Activated CD4-positive, CD25-positive, alpha-beta regulatory T cell treated with anti-CD3 and anti-CD28 coated beads, Interleukin-2, amount 50 U/mL, for 72 hours (primary cell): Measurements from ENCODE around the gene TEPSIN.

Source experiments
- DNase-seq: peaks from one replicate; pipeline ENCODE4 v3.0.0; 2021

The TEPSIN gene, protein sequence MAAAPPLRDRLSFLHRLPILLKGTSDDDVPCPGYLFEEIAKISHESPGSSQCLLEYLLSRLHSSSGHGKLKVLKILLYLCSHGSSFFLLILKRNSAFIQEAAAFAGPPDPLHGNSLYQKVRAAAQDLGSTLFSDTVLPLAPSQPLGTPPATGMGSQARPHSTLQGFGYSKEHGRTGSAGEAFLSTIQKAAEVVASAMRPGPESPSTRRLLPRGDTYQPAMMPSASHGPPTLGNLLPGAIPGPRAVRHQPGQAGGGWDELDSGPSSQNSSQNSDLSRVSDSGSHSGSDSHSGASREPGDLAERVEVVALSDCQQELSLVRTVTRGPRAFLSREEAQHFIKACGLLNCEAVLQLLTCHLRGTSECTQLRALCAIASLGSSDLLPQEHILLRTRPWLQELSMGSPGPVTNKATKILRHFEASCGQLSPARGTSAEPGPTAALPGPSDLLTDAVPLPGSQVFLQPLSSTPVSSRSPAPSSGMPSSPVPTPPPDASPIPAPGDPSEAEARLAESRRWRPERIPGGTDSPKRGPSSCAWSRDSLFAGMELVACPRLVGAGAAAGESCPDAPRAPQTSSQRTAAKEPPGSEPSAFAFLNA

DNA sequence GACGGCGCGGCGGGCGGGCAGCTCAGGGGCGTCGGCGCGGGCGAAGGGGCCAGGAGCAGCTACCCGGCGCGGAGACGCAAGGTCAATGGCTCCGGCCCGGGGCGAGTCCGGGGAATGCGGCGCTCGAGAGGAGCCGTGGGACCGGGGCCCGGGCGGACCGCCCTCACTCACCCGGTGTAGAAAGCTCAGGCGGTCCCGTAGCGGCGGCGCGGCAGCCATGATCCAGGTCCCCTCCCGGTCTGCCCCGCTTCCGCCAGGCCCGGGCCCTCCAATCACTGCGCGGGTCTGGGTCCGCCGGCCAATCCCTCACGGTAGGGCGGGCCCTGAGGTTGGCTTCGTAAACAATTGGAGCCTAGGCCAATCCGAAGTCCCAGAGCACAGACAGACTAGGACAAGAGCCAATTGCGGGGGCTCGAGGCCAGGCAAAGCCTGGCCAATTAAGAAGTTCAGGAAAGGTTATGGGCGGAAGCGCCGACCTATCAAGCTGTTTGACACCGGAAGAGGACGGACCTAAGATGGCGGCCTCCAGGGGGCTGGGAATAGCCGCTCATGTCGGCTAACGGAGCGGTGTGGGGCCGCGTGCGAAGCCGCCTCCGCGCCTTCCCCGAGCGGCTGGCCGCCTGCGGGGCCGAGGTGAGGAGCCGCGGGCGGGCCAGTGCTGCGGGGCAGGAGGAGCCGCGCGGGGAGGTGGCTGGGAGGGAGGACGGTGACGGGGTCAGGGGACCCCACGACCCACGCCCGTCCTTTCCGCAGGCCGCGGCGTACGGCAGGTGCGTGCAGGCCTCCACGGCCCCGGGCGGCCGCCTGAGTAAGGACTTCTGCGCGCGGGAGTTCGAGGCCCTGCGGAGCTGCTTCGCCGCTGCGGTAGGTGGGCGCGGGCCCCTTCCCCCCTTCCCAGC is at the start of gene TEPSIN, which contains the start of gene NDUFAF8:
TEPSIN (minus strand) TSS at position 241 of the 899 bp plus-strand sequence; CDS start at position 219, 22 bp downstream.
NDUFAF8 (plus strand) TSS at position 504 of the 899 bp plus-strand sequence; CDS start at position 550, 46 bp downstream.
- peak; percentile 95 for DNase-seq

DNA sequence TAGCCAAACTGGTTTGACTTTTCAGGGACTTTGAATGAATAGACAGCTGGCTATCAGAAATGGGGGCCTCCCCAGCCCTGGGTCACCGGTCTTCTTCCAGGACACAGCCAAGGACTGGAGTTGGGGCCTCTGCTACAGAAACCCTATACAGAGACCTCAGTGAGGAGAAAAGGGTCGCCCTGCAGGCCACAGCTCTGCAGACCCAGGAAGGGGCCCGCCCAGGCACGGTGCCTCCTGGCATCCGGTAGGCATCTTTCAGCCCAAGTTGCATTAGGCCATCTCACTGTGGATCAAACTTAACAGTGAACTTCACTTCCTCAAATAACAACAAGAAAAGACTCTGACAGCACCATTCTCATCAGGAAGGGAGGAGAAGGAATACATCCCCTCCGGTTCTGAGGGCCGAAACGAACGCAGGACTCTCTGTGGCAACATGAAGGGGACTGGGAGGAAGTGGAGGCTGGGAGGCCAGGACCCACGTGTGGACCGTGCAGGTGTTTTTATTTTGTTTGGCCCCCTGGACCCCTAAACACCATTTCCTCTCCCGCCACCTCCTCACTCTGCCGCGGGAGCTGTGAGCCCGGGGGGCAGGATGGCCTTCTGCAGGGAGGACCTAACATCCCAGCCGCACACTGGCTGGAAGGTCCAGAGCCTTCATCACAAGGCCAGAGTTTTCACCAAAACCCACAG is 49.0 kb upstream of the TEPSIN start:
- DNase-seq, result no peak

DNA sequence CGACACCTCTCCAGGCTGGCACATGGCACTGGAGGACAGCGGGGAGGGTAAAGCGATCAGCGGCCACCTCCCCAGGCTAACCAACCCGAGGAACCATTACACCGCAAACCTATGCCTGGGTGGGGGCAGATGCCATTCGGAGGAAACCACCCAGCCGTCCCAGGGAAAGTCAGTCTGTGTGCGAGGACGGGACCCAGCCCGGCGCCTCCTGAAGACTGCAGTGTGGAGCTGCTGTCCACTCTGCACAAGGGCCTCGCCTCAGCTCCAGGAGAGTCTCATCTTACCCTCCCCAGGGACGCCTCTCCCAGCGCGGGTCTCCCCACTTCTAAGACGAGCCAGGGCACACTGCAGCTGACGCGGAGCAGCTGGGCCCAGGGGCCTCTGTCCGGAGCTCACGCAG is 48.3 kb upstream of the TEPSIN start:
- DNase-seq, result no peak

DNA sequence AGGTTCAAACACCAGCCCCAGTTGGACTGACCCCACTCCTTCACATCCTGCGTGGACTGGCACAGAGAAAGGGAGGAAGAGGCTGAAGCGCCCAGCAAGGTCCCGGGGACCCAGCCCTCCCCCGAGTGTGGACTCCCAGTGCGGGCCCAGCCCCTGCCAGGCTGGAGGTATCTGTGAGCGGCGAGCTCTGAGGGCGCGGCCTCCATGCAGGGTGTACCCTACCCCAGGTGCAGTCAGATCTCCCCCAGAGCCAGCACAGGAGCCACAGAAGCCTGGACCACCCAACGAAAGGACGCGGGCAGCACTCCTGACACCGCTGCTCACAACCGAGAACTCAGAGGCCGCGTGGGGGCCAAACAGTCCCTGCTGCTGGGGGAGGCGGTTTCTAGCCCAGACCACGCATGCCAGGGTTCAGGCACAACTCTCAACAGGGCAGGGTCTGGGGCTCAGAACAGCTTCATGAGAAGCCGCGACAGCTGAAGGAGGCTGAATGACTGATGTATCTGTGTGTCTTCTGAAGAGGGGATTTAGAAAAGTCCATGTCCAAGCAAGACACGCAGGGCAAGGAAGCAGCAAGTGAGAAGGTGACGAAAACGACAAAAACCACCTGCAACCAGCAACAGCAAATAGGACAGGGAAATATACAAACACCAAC is 47.8 kb upstream of the TEPSIN start:
- no peak for DNase-seq

DNA sequence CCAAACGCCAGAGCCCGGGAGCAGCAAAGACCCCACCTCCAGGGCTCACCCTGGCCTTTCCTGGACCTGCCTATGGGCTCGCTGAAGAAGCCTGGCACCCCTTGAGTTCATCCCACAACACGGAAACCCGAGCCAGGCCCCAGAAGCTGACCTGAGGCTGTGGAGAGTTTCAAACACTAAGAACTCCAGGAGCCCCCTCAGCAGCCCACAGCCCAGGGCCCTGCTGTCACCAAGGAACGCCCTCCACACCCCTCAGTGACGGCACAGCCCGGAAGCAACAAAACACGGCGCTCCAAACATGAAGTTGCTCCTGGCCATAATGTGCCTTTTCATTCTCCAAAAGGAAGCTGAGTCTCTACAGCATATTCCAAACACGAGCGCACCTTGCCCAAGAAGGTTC is 47.0 kb upstream of the TEPSIN start:
- DNase-seq, result no peak

DNA sequence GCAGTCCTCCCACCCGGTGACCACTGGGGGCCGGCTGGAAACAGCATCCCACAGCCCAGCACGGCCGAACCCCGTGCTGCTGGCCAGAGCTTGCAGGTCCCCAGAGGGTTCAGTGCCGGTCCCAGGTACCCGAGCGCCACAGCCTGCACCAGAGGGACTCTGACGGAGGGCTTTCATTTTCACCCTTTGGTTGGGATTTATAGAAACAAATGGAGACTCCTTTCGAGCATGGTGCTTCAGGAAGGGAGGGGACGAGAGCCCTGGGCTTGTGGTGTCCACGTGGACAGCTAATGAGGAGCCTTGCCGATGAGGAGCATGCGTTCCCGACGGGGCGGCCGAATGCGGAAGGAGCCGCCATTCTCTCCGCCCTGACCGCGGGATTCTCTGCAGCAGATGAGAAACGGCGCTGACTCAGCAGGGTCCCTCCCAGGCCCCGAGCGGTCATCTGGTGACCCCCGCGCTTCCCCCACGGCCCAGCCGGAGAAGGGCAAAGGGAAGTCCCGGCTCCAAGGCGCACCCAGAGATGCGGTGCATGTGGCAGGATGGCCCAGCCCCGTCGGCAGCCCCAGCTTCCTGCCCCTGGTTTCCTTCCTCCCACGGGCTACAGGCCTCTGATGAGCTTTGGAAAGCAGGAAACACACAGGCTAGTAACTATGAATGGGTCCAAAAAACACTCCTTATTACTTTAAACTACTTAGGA is 46.5 kb upstream of the TEPSIN start:
- peak; percentile 70 for DNase-seq

DNA sequence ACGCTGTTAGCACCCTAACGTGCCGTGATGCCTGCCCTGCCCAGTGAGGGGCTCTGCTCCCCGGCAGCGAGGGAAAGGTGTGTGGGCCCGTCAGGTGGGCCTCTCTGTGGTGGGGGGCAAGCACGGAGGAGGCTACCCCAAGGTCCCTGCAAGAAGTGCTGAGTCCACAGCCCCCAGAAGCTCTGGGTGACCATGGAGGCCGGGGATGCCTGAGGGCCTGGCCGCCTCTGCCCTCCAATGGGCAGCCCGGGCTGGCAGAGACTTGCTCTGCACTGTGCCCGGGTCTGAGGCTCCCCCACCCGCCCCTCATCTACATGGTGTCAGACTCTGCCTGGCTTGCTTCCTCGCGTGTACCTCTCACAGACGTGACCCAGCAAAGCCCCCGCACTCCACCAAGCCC is 44.0 kb upstream of the TEPSIN start:
- no peak for DNase-seq

DNA sequence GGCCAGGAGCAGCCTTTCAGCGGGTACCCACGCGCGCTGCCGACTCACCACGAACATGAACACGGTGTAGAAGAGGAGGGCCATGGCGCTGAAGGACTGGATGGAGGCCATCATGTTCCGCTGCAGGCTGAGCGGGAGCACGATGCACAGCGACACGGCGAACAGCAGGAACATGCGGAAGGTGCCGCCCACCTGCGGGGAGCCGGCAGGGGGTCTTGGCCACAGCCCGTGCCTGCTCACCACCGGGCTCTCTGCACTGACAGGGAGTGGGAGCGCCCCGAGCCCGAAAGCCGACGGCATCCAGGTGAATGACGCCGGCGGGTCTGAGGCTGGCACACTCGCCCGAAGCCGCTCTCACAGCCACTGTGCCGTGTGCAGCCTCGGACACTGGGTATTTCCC is 43.3 kb upstream of the TEPSIN start:
- no peak for DNase-seq

DNA sequence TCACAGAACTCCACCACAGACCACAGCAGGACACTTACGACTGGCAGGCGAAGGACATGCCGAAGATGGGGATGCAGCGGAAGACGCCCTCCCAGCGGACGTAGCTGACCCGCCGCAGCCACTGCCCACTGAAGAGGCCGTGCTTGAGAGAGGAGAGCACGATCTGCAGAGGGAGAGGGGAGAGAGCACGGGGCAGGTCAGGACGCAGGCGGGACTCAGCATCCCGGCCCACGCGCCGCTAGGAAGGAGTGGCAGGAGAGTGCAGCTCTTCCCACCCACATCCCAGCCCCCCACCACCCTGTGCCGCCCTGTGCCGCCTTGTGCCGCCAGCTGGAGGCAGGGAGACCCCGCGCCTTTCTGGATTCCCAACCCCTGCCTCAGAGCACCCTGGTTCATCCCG is 41.7 kb upstream of the TEPSIN start:
- DNase-seq, result no peak

DNA sequence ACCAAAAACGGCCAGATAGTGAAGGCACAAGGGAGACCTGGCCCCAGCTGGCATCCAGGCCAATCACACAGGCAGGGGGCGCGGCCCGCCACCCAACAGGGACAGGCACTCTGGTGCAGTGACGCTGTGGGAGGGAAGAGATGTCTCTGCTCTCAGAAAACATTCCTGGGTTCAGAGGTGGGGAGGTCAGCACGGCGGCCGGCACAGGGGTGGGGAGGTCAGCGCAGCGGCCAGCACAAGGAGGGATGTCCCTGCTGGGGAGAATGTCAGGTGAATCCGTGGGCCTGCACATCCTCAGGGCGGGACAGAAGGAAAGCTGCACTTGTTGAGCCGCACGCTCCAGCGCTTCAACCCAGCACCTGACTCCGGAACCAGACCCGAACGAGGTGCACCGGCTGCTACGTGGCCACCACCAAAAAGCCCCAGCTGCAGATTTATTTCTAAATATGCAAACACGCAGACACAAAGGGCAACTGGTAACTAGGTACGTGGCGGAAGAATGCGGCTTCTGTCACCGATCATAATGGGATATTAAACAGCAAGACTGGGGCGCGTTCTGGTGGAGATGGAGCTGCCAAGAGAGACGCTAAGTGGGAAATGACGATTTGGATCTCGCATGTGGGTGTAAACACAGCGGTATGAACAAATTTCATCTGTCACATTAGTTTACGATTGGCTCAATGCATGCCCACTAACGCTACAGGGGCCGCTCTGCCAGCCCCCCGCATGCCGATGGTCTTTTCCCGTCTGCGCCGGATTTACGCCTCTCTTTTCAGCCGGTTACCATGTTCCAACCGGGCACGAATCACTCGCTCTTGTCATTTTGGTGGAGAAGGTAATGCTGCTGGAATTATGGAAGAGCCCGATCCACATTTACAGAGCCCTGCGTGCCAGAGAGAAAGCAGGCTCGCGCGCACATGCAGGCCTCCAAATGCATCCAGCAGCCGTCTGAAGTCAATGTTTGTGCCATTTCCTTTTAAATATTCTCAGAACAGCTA is 40.7 kb upstream of the TEPSIN start:
- DNase-seq, result no peak

DNA sequence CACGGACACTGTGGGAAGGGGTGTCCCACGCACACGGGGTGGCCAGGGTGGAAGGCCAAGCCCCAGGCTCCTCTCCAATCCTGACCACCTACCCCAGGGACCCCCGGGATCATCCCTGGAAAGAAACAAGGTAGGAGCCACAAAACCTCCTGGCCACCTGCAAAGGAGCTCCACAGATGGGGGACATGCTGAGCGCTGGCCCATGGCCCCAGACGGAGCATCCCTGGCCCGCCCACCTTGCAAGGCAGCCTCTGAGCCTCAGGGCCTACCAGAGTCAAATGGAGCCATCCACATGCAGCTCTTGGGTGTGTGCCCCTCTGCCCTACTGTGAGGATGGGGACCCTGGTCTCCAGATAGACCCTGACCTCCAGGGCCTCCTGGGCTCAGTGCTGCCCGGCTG is 40.0 kb upstream of the TEPSIN start:
- no peak for DNase-seq

DNA sequence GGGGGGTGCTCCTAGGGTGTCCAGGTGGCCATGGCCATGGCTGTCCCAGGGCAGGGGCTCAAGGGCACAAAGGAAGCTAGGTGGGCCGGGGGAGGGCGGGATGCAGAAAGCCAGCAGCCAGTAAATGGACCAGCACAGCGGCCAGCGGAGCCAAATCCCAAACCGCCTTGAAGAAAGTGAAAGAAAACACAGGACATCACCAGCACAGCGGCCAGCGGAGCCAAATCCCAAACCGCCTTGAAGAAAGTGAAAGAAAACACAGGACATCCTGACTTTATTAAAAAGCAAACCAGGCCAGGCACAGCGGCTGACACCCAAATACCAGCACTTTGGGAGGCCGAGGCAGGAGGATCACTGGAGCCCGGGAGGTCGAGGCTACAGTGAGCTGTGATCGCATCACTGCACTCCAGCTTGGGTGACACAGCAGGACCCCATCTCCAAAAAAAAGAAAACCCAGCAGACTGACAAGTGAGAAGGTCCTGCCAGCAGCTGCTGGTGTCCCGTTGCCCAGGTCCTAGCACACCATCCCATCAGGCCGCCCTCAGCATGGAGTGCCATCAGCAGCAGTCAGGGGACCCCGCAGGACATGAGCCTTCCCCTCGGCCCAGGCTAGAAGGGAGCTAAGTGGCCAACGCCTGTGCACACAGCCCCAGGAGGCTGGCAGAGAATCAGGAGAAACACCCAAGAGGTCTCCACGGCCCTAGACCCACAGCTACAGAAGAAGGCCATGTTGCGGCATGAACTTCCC is 39.3 kb upstream of the TEPSIN start:
- no peak for DNase-seq

DNA sequence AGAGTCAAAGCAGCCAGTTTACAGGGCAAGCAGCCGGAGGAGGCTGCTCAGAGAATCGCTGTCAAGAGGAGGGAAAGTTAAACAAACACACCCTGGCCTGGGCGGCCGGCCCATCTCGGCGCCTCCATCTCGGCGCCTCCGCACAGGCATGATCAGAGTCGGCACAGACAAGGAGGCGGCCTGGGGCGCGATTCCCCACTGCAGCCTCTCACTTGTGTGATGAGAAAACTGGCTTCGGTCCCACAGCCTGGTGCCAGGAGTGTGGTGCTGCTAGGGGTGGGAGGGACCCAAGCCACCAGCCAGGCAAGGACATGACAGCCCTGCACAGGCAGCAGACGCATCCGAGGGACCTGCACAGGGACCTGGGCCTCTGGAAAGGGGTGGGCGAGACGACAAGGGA is 38.6 kb upstream of the TEPSIN start:
- DNase-seq, result no peak

DNA sequence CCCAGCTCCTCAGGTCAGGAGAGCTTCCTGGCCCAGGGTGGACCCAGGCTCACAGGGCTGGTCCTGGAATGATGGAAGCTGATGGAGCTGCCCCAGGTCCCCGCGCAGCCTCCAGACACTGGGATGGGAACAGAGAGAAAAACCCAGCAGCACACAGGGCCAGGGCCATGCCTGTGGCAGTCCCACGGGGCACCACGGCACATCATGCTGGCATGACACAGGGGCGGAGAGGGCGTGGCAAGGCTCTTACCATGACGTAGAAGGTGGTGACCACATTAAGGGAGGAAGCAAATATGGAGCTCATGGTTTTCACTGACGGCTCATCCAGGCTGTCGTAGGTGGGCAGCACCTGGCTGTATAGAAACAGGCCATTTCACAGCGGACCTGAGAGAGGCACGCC is 37.9 kb upstream of the TEPSIN start:
- no peak for DNase-seq

DNA sequence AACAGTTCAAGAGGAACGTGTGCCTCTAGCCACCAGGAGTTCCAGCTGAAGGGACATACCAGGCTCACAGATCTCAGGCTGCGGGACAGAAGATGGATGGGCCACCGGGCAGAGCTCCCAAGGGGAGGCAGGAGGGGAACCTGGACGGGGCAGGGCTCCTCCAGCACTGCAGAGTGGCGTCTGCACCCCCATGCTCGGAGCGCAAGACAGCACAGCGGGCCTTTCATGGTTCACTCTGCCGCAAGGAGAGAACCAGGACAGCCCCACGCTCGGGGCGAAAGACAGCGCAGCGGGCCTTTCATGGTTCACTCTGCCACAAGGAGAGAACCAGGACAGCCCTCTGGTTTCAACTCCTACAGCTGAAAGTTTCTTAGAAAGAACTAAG is 35.6 kb upstream of the TEPSIN start:
- DNase-seq, result no peak

DNA sequence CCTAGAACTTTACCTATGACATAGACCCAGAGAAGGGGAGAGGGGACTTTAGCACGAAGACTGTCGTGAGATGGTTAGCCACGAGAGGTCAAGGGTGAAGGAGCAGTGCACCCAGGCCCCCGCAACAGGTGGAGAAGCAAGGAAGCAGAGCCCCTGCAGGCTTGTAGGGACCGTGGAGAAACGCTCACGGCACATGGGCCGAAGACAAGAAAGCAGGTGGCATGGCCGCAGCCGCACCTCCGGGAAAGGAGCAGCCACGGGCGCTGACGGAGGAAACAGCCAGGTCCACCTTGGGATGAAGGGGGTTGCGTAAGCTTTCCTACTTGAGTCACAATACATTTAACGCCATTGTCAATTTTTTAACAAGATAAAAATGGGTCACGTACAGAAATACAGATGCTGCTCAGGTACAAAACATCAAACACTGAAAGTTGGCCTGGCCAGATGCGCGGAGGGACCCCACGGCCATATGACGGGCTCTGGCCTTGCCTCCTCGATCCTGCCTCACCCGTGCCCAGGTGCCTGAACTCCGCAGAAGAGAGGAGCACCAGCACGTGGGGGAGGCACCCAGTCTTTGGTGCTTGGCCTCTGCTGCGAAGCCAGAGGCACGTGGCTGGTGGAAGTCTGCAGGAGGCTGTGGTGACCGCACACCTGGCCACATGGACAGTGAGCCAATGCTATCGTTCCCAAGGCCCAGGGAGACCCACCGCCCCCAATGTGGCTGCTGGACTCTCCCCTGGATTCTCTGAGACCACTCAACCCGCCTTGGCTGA is 35.0 kb upstream of the TEPSIN start:
- DNase-seq, result no peak

DNA sequence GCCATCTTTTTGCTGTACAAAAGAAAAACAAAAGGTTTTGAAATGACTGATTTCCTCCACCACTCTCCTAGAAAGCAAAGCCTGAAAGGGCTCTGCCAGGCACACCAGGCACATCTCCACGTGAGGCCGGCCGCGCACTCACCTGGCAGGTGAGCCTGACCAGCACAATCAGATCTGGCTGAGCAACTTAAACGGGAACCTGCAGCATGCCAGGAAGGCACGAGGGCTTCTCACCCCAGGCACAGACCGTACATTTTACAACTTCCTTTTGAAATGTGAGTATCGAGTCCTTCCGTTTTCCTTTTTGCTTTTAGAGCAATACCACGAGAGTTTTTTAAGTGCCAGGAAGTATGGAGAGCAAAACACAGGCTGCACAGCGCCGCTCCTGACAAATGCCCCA is 33.8 kb upstream of the TEPSIN start:
- no peak for DNase-seq

DNA sequence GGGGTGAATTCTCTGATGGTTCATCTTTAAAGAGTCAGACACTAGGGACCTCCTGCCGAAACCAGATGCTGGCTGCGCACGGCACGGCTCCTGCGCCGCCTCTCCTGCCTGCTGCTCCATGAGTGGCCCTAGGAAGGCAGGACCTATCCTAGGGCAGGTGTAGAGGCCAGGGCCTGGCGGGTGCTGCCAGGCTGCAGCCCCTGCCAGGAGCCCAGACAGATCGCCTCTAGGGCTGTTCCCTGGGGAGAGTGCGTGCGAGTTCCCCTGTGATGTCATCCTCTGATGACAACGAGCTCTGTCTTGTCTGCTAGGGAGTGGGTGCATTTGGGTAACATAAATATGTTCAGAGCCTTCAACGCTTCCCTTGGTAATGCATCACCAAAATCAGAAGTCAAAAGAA is 32.4 kb upstream of the TEPSIN start:
- DNase-seq, result no peak

DNA sequence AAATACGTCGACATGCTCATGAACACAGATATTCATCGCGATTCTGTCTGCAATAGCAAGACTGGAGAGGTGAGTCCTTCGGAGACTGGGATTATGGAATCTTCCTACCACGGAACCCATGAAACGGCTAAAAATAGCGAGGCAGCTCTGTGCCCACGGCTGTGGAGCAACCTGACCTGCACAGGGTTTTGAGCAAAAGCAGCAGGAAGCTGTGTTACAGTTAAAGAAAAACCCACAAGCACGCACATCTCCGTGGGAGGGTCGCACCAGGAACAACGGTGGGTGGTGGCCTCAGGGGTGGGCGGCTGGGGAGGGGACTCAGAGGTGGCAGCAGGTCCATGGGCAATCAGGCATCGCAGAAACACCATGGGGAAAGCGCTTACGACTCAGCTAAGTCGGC is 31.4 kb upstream of the TEPSIN start:
- no peak for DNase-seq
